Measurements from ENCODE around the gene CLCN1.

CLCN1 gene

GRCh38 chr7:143315776-143316175, at the start of gene CLCN1:
TSS of gene CLCN1 (plus strand) at chr7:143316111. CDS start at chr7:143316213, 102 bp downstream.
- H3K4me3 ChIP-seq (ENCODE audit: low read depth, low read length), result no peak within 1 kb of the TSS
- no peak for TF ChIP-seq CTCF (IDR thresholded peaks at IDR 0.05; ENCODE audit: low read depth, low read length)

- TF ChIP-seq CTCF (IDR thresholded peaks at IDR 0.05; ENCODE audit: low read depth, low read length), result no peak
- no peak overlapping the region for H3K4me3 ChIP-seq (ENCODE audit: low read depth, low read length)
Observed at GRCh38 chr7:143269251-143269650, 46.7 kb upstream of the CLCN1 start.

- no peak for TF ChIP-seq CTCF (IDR thresholded peaks at IDR 0.05; ENCODE audit: low read depth, low read length)
- H3K4me3 ChIP-seq (ENCODE audit: low read depth, low read length), result no peak overlapping the region
Observed at GRCh38 chr7:143271240-143271639, 44.7 kb upstream of the CLCN1 start.

- no peak overlapping the region for H3K4me3 ChIP-seq (ENCODE audit: low read depth, low read length)
- no peak for TF ChIP-seq CTCF (IDR thresholded peaks at IDR 0.05; ENCODE audit: low read depth, low read length)
Observed at GRCh38 chr7:143272871-143273270, 43.0 kb upstream of the CLCN1 start.

- no peak for TF ChIP-seq CTCF (IDR thresholded peaks at IDR 0.05; ENCODE audit: low read depth, low read length)
- H3K4me3 ChIP-seq (ENCODE audit: low read depth, low read length), result no peak overlapping the region
Observed at GRCh38 chr7:143279186-143280098, 36.5 kb upstream of the CLCN1 start.

- no peak for TF ChIP-seq CTCF (IDR thresholded peaks at IDR 0.05; ENCODE audit: low read depth, low read length)
- H3K4me3 ChIP-seq (ENCODE audit: low read depth, low read length), result no peak overlapping the region
Observed at GRCh38 chr7:143280160-143280559, 35.8 kb upstream of the CLCN1 start.

- no peak overlapping the region for H3K4me3 ChIP-seq (ENCODE audit: low read depth, low read length)
- no peak for TF ChIP-seq CTCF (IDR thresholded peaks at IDR 0.05; ENCODE audit: low read depth, low read length)
Observed at GRCh38 chr7:143280566-143280965, 35.3 kb upstream of the CLCN1 start.

All from WI38 (cell line).